Endometrial microvascular endothelial cells (primary cell): ENCODE measurements around the gene SLC6A5. TPM values are rescaled to one million over a fixed set of nuclear protein-coding genes. Genes with fewer than 3 reads are reported as not detected.

ENCODE experiments used
- in situ Hi-C: cut with HindIII; loops from 2 replicates; pipeline ENCODE4 v1.10.0; 2017; ENCODE audit warnings: low sequenced_read_pairs, low pct_unique_long_range_greater_than_20kb; ENCODE audit errors: inconsistent ontology term
- total RNA-seq: library from RNA; depleted of rRNA; stranded (reverse); fragments of >200 nt; gene quantifications from one replicate; pipeline ENCODE4 v1.2.3, GENCODE V29; 2015; ENCODE audit errors: inconsistent ontology term

The SLC6A5 gene
- total RNA-seq, 1 donor from 2014 or later, result not detected

DNA sequence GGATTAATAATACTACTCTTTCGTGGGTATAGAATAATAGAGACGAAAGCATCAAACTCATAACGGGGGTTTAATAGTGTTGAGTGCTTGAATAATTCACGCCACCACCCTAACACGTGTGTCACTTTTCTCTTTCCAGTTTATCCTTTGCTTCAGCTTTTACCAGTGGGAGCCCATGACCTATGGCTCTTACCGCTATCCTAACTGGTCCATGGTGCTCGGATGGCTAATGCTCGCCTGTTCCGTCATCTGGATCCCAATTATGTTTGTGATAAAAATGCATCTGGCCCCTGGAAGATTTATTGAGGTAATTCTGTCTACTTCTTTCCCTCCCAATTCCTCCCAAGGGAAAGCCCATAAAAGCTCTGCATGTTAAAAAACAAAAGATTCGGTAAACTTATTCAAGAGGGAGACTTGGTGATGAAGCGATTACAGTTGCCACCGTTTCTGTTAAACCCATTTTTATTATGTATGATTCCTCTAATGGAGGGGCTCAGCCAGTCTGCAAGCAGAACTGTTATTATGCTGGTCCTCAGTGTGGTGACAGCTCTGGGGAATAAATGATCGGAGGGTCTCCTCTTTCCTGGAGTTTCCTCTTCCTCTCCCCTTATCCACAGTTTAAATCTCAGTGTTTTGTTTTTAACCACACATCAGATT, 52.9 kb downstream of the SLC6A5 start:
- in situ Hi-C loops, result no loop called here

DNA sequence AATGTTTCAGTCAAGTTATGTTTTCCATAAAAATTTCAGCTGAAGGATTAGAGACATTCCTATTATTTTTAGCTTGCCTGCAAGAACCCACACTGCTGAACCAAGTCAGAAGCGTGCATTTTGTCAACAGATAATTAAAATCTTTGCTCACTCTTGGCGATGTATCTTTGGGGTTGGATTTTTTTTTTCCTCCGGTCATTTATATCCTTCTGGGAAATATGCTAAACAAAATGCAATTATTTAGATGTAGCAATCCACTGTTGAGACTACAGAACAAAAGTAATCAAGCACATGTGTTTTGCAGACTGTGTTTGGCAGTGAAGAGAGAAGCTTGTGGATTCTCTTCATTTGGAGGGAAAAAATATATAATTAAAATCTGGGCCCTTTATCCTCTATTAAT, 54.6 kb downstream of the SLC6A5 start:
- in situ Hi-C loops, result no loop called here

DNA sequence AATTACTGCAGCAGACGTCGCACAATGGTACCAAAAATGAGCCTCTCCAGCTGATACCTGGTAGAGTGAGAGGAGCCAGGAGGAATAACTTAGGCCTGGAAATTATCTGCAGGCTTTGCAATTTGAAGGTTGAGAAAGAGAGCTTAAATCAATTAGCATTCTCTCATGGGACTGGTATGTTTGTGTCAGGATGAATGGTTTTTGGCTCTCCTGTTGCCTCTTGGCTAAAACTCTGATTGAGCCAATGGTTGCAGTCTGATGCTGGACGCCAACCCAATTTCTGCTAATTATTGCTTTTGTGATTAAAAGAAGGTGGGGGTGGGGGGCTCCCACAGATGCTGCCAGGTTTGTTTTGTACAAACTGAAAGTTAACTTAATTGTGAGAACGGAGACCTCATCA, 57.5 kb downstream of the SLC6A5 start:
- in situ Hi-C loops, result no loop called here

GRCh38 chr11:20658135-20658534, 58.7 kb downstream of the SLC6A5 start:
- in situ Hi-C loops, result no loop called here

DNA sequence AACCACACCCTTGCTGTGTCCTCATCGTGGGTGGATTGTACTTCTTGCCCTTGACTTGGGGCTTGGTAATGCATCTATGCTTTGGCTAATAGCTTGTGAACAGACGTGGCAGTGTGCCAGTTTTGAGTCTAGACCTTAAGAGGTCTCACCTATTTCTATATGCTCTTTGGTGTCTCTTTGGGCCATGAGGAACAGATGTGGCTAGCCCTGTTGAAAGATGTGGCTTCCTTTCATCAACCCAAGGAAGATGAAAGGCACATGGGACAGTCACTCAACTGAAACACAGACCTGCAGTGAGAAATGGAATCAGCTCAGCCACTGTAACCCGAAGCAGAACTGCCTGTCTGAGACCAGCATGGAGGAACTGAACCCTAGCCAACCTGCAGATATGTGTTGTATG, 62.0 kb downstream of the SLC6A5 start:
- in situ Hi-C loops, result no loop called here

DNA sequence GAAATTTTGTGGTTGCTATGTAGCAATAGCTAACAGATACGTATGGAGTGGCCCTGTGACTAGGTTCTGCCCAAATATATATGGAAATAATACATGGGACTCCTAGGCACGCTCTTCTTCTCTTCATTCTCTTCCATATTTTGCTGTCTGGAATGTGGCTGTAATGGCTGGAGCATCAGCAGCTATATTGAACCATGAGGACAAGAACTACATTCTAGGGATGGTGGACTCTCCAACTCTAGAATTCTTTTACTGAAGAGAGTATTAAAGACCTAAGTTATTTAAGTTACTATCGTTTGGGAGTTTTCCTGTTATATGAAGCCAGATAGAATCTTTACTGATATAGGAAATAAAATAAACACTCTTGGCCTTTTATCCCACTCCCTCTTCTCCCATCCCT, 62.4 kb downstream of the SLC6A5 start:
- in situ Hi-C loops, result no loop called here

DNA sequence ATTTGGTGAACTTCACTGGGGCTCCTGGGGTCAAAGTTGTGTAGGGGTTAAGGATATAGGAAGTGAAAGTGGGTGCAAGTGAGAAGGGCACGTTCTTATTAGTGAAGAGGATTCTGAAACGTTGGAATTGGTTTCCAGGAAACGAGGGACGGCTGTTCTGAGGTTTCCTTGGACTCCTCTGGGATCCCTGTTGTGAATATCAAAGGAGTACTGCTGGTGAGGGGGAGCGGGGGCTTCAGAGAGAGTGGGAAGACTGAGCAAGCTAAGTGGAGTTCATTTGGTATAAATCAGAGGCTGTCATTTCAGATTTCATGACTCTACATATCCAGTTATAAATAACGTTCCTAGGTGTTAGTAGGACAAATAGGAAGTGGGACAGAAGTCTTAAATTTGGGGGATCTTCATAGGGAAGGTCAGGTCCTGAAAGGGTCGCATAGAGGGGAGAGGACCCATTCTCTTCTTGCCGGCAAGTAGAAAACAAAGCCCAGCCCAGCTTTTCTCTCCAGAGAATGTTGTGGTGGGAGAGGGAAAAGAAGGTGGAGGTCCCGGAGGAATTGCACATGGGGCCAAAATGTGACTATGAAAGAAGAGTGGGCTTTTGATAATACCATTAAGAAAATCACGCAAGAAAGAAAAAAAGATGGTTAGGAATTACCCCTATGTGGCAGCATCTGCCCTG, 68.9 kb downstream of the SLC6A5 start:
- in situ Hi-C loops, result no loop called here

DNA sequence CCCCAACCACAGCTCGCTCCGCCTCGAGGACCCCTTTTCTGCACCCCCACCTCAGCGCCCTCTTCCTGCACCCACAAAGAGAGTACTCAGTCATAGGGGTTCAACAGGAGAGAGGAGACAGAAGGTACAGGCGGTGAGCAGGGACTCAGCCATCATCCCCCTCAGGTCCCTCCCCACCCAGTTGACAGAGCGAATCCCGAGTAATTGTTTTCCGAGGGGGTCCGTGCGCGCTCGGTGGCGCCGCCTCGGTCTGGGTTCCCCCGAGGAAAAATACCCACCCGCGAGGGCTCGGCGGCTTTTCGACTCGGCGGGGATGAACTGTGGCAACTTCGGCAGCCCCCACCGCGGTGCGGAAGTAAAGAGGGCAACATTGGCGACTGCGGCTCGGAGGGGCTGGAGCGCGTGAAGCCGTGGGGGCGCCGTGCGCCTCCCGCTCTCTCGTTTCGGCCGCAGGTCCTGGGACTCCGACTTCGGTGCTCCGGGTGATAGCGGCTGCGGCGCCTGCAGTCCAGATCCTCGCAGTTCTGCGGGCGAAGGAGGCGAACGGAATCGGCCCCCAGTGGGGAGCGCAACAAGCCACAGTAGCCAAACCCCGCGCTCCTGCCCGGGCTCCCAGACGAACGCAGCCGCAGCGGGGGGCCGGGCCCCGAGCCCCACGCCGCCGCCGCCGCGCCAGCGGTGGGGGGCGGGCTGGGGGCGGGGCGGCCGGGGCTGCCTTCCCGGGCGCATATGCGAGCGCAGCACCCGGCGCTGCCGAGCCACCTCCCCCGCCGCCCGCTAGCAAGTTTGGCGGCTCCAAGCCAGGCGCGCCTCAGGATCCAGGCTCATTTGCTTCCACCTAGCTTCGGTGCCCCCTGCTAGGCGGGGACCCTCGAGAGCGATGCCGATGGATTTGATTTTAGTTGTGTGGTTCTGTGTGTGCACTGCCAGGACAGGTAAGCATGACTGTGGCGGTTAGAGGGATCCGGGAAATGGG, 69.7 kb downstream of the SLC6A5 start, which contains the start of gene NELL1:
Gene NELL1 (plus strand): TSS at position 743 of the 976 bp plus-strand sequence.
- in situ Hi-C loops, result no loop called here

GRCh38 chr11:20669820-20670684, 70.6 kb downstream of the SLC6A5 start:
- in situ Hi-C loops, result no loop called here

DNA sequence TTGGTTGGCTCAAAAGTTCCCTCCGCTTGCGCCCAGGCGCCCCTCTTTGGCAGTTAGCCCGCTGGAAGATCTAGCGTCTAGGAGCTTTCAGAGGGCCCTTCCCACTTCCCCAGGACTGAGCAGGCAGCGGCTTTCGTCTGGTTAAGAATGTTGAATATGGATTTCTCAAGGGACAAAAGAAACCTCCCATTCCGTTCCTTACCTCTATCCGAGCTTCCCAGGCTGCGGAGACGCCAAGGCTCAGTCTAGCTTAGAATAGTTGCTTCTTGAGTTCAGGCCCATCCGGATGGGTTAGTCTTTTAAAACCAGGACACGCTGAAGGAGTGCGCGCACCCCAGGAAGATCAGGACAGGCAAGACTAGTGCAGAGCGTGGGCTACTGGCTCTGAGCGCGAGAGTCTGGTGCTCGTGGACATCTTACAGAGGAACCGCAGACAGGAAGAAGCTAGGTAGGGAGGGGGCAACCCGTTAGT, 71.6 kb downstream of the SLC6A5 start:
- in situ Hi-C loops, result no loop called here

GRCh38 chr11:20671856-20672546, 72.6 kb downstream of the SLC6A5 start:
- in situ Hi-C loops, result no loop called here

DNA sequence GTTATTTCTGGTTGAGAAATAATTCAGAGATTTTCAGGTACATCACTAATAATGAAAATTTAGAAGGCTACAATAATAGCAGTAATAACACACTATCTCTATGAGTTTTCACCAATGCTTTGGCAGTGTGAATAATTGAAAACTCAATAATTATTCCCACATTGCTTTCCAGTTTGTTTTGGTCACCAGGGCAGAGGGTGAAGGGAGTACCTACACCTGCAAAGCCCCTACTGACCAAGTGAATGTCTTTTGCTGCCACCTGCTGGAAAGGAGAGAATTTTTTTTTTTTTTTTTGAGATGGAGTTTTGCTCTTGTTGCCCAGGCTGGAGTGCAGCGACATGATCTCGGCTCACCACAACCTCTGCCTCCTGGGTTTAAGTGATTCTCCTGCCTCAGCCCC, 73.2 kb downstream of the SLC6A5 start:
- in situ Hi-C loops, result no loop called here

GRCh38 chr11:20676658-20677057, 77.2 kb downstream of the SLC6A5 start:
- in situ Hi-C loops, result no loop called here

- in situ Hi-C loops, result no loop called here
These were observed 89.4 kb downstream of the SLC6A5 start for GRCh38 chr11:20688761-20689160.

DNA sequence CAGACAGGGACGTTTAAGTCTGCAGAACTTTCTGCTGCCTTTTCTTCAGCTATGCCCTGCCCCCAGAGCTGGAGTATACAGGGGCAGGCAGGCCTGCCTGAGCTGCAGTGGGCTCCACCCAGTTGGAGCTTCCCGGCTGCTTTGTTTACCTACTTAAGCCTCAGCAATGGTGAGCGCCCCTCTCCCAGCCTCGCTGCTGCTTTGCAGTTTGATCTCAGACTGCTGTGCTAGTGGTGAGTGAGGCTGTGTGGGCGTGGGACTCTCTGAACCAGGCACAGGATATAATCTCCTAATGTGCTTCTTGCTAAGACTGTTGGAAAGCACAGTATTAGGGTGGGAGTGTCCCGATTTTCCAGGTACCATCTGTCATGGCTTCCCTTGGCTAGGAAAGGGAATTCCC, 108.5 kb downstream of the SLC6A5 start:
- in situ Hi-C loops, result no loop called here
